Right cardiac atrium (tissue), 5 donors: ENCODE measurements around the gene RNF7. TPM values are rescaled to one million over a fixed set of nuclear protein-coding genes. Genes with fewer than 3 reads are reported as not detected.
"Not testable (repeated sequence)": the region's sequence is repeated elsewhere in the genome, so short reads cannot be mapped to it uniquely, and the experiment has no call there.

Experiments used
- ATAC-seq, 2 donors: fragments of 200-7000 bp; cut with Tn5 transposase; one replicate each; pipeline versions ENCODE4 v1.8.0 to v1.9.1; 2020; ENCODE audit warnings: moderate library complexity in 2 of 2, mild to moderate bottlenecking in 1 of 2
- DNase-seq, 3 donors: peaks; one replicate each; pipeline ENCODE4 v3.0.0-alpha.2; 2020
- H3K27ac ChIP-seq: one replicate; pipeline ENCODE4 v1.5.1; 2013; ENCODE audit warnings: mild to moderate bottlenecking, low read length, control low read depth, moderate library complexity
- H3K27me3 ChIP-seq: one replicate; pipeline ENCODE4 v1.6.1; 2013; ENCODE audit not compliant: control insufficient read depth, insufficient read depth
- H3K4me1 ChIP-seq: one replicate; pipeline ENCODE4 v1.6.1; 2013; ENCODE audit warnings: low read length; ENCODE audit not compliant: control insufficient read depth, insufficient read depth
- H3K4me3 ChIP-seq: one replicate; pipeline ENCODE4 v1.5.1; 2013; ENCODE audit warnings: low read length, control low read depth
- H3K9me3 ChIP-seq: one replicate; pipeline ENCODE4 v1.6.1; 2013; ENCODE audit warnings: low read length; ENCODE audit not compliant: control insufficient read depth
- WGBS: extraction: QIAGEN DNeasy Blood & Tissue Kit; methylation state at CpG from one replicate; pipeline ENCODE4 v1.1.7; 2013; 5-methylcytosine and 5-hydroxymethylcytosine counted together
- intact Hi-C, 4 donors: fragments of 100-400 bp; cut with DNase I; formaldehyde crosslinking; loops; one replicate each; pipeline versions ENCODE4 v1.11.0 to v1.14.0; 2022 to 2023
- polyA plus RNA-seq: library from polyadenylated mRNA; stranded (reverse); fragments of 200-250 nt; gene quantifications from one replicate; pipeline ENCODE4 v1.2.3, GENCODE V29; 2013
- total RNA-seq, 4 donors: library from RNA; stranded (reverse); fragmentation: NEBNext Ultra II Directional; extraction: Animal tissue kit (Norgen Biotek cat#: 25700); gene quantifications; one replicate each; pipeline ENCODE4 v1.2.1, GENCODE V29; 2021
- donor health status: healthy with polysubstance abuse.
- donor health status: DM: no; HTN: yes; CAD: no.
- donor health status: DM: no; HTN: no; CAD: no.
- donor health status: DM: no; HTN: yes; CAD: no; lungs with severe emphysema.
- donor health status: DM: yes; HTN: yes; CAD: no.

Gene RNF7
- total and polyA plus RNA-seq, 5 donors, result 66.2 to 128 (median 79.1) TPM

DNA sequence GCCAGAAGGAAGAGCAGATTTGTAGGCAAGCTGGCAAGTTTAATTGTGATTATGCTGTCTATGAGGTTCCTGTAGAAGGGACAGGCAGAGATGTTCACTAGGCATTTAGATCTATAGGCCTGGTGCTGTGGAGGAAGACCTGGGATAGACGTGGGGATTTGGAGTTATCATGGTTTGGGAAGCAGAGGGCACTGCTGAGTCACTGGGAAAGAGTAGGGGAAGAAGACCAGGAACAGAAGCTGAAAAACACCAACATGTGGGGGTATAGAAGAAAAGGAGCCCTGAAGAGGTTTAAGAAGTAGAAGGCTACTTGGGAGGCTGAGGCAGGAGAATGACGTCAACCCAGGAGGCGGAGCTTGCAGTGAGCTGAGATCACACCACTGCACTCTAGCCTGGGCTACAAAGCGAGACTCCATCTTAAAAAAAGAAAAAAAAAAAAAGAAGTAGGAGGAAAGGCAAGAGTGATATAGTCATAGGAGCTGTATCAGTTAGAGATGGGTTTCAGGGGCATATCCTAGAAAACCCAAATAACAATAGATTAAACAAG lies 44.4 kb downstream of the RNF7 start:
- no peak overlapping the region for H3K4me3 ChIP-seq
- H3K27me3 ChIP-seq, result no peaks in the 10 kb centered on the region
- DNase-seq, result no peak
- intact Hi-C loops, result no loop called here
- H3K4me1 ChIP-seq, result no peaks in the 10 kb centered on the region
- H3K27ac ChIP-seq, result no peak overlapping the region
- no peak for ATAC-seq
- H3K9me3 ChIP-seq, result no peaks in the 10 kb centered on the region
- WGBS, result 65% methylated on average over 4 of the region's 4 CpGs

DNA sequence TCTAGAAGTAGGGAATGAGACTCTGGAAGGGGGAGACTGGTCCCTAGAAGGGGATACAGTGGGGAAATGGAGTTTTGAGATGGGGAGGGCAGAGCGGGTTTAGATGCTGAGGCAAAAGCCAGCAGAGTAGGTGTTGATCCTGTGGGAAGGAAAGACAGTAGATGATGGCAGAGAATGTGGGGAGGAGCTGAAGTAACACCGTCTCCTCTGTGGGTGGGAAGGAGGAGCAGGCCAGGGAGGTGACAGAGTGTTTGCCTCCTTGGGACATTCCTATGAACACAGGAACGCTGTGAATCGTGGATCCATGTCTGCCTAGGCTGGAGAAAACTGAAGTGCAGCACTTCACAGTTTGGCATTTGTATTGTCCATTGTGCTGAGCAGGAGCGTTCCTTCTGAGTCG lies 45.5 kb downstream of the RNF7 start:
- Histone ChIP-seq H3K27me3 (no peaks in the 10 kb centered on the region), H3K4me3 (no peak overlapping the region), H3K27ac (no peak overlapping the region), H3K9me3 (no peaks in the 10 kb centered on the region), H3K4me1 (no peaks in the 10 kb centered on the region)
- DNase-seq (no peak), ATAC-seq (no peak)
- intact Hi-C loops, result no loop called here
- 76% methylated on average over 6 of the region's 6 CpGs for WGBS

DNA sequence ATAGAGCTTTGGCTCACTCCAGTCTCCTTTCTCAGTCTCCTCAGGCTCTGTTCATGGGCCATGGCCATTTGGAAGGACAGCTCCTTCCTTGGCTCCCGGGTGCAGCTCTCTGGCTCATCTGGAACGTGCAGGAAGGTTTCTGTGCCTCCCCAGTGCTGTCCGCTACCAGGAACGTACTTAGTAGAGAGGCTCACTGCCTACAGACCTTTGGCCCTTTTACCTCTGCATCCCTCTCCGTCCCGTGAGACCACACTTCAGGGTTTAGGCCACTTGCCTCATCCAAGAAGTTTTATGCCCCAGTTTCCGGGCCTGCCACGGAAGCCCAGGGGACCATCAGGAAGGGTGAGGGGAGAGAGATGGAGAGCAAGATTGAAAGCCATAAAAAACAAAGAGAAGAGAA lies 46.0 kb downstream of the RNF7 start:
- intact Hi-C loops, result no loop called here
- DNase-seq (no peak), ATAC-seq (no peak)
- WGBS, result 84% methylated on average over 8 of the region's 8 CpGs
- no peaks in the 10 kb centered on the region for H3K9me3 ChIP-seq
- no peaks in the 10 kb centered on the region for H3K4me1 ChIP-seq
- H3K27ac ChIP-seq, result no peak overlapping the region
- H3K4me3 ChIP-seq, result no peak overlapping the region
- no peaks in the 10 kb centered on the region for H3K27me3 ChIP-seq

DNA sequence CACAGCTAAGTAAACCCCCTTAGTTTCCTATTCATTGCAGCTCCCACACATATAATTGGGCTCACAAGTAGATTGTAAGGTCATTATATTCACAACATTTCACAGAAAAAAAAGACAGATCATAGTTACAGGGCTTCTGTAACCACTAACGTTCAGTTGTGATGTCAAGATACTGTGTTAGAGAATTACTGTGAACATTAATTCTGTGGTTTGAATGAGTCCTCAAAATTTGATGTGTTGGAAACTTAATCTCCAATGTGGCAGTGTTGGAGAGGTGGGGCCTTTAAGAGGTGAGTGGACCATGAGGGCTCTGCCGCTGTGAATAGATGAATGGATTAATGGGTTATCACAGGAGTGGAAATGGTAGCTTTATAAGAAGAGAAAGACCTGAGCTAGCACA lies 46.4 kb downstream of the RNF7 start:
- intact Hi-C loops, result no loop called here
- H3K4me1 ChIP-seq, result no peaks in the 10 kb centered on the region
- DNase-seq (no peak), ATAC-seq (no peak)
- WGBS, result 69% methylated on average over 2 of the region's 2 CpGs
- H3K9me3 ChIP-seq, result no peaks in the 10 kb centered on the region
- H3K4me3 ChIP-seq, result no peak overlapping the region
- H3K27ac ChIP-seq, result no peak overlapping the region
- no peaks in the 10 kb centered on the region for H3K27me3 ChIP-seq

DNA sequence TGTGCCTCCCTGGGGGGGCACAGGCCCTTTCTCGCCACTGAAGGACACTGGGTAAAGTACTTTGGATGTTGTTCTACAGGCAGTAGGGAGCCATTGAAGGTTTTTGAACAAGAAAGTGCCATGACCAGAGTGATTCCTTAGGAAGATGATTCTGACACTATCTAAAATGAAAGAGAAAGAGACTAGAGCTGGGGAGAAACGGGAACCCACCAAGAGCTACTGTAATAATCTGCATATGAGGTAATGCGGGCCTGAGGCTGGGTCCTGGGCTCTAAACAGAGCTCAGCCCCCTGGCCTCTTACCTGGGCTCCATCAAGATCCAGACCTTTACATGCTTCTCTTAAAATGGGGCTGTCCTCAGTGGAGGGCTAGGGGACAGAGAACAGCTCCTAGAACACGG lies 50.1 kb downstream of the RNF7 start:
- 88% methylated on average over 4 of the region's 4 CpGs for WGBS
- ATAC-seq (no peak), DNase-seq (no peak)
- intact Hi-C loops, result no loop called here
- no peaks in the 10 kb centered on the region for H3K9me3 ChIP-seq
- H3K4me3 ChIP-seq, result no peak overlapping the region
- H3K27me3 ChIP-seq, result no peaks in the 10 kb centered on the region
- H3K27ac ChIP-seq, result no peak overlapping the region
- H3K4me1 ChIP-seq, result no peaks in the 10 kb centered on the region

DNA sequence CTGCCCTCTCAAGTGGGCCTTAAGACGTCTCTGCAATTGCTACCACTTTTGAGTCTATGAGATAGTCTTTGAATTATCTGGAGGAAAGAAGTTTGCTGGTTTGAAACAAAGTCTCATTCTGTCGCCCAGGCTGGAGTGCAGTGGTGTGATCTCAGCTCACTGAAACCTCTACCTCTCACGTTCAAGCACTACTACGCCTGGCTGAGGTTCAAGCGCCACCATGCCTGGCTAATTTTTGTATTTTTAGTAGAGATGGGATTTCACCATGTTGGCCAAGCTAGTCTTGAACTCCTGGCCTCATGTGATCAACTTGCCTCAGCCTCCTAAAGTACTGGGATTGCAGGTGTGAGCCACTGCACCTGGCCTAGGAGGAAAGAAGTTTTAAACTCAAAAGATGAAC lies 50.7 kb downstream of the RNF7 start:
- ATAC-seq, intact Hi-C loops, H3K9me3 ChIP-seq, H3K4me1 ChIP-seq, H3K27me3 ChIP-seq, H3K4me3 ChIP-seq, H3K27ac ChIP-seq, DNase-seq: not testable (repeated sequence)
- WGBS, result 90% methylated on average over 5 of the region's 5 CpGs

DNA sequence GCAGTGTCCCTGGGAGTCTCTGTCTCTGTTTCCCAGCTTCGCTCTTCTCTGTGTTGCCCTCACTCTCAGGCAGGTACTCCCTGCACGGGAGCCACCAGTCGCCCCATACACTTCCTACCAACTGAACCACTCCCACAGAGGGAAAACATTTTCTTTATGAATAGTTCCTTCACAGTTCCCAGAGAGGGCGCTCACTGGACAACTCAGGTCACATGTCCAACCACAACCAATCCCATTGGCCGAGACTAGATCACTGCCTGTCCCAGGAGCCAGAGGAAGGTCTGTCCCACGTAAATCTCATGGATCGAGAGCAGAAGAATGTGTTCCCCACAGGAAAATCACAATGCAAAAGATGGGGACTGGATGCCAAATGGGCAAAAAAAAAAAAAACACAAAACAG lies 51.2 kb downstream of the RNF7 start:
- no peaks in the 10 kb centered on the region for H3K4me1 ChIP-seq
- no peak for DNase-seq
- intact Hi-C loops, result no loop called here
- no peak for ATAC-seq
- no peak overlapping the region for H3K27ac ChIP-seq
- H3K9me3 ChIP-seq, result no peaks in the 10 kb centered on the region
- no peak overlapping the region for H3K4me3 ChIP-seq
- WGBS, result 89% methylated on average over 7 of the region's 7 CpGs
- no peaks in the 10 kb centered on the region for H3K27me3 ChIP-seq

DNA sequence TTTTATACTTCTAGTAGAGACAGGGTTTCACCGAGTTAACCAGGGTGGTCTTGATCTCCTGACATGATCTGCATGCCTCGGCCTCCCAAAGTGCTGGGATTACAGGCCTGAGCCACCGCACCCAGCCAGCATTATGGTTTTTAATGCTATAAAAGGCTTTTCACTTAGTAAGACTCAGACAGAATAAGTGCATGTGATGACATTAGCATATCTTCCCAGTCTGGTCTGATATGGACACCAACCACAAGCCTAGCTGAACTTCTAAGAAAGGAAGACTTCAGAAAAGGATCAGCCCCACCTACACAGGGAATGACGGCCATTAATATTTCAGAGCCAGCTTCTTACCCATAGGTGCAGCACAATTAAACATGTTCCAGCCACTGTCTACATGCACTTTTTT lies 52.1 kb downstream of the RNF7 start:
- no peaks in the 10 kb centered on the region for H3K27me3 ChIP-seq
- no peak for ATAC-seq
- no peak overlapping the region for H3K27ac ChIP-seq
- no peaks in the 10 kb centered on the region for H3K9me3 ChIP-seq
- no peaks in the 10 kb centered on the region for H3K4me1 ChIP-seq
- no peak overlapping the region for H3K4me3 ChIP-seq
- intact Hi-C loops, result loop anchor here in 1 of 4 donors (10.0 kb wide), 1 partner anchor 85 kb away; the partner anchor contains the start of gene ATP1B3
- DNase-seq, result no peak
- WGBS, result 93% methylated on average over 4 of the region's 4 CpGs

DNA sequence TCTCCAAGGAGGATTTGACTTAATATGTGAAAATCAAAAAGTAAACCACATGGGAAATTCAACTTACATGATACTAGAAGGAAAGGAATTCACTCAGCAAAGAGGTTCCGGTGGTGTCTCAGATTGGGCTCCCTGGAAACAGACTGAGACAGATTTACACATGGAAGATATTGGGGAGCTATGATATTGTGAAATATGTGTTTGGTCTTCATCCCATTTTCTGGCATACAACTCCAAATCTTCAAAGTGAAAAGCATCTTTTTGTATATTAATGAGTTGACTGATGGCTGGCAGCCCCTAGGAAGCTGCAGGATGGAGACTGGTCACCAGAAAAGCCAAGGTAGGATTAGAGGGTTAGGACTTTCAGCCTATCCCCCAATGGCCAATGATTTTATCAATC lies 54.4 kb downstream of the RNF7 start:
- no peak for DNase-seq

DNA sequence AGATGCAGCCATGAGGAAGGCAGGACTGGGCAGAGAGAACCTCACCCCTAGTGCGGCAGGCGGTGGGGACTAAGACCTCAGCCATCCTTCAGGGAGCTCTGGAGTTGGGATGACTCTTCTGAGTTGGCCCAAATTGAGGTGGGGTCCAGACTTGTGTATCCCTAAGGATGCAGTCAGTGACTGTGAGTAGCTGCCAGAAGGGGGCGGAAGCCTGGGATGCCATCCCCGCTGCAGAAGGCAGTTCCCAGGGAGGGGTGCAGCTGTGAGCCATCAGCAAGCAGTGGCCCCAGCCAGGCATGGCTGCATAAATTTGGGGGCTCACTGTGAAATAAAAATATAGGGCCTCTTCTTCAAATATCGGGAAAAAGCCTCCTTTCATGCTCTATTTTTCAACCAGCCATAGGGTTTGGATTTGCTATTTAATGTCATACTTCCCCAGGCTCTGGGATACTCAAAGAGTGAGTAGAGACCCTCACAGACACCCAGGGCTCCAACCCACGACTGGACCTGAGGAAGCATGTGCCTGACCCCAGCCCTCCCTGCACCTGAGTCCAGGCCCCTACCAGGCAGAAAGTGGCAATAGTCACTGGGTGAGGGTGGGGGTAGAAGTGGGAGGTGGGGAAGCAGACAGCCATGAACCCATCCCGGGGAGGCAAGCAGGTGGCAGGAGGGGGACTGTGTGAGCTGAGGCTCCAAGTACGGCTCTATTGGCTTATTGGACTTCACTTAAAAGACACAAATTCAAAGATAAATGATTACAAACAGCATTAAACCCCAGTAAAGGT lies 55.6 kb downstream of the RNF7 start:
- Histone ChIP-seq H3K4me3 (no peak overlapping the region), H3K27ac (no peak overlapping the region), H3K27me3 (no peaks in the 10 kb centered on the region), H3K9me3 (no peaks in the 10 kb centered on the region), H3K4me1 (peaks cover 3% of the 10 kb centered on the region)
- DNase-seq (no peak), ATAC-seq (no peak)
- intact Hi-C loops, result loop anchor here in 1 of 4 donors (10.0 kb wide), 1 partner anchor 81 kb away; the partner anchor contains the start of gene ATP1B3
- WGBS, result 95% methylated on average over 8 of the region's 8 CpGs

More for the DNA sequence above, 54.4 kb downstream of the RNF7 start:
- H3K4me1 ChIP-seq, result no peaks in the 10 kb centered on the region
- WGBS, result 93% methylated on average over 1 of the region's 1 CpG
- H3K9me3 ChIP-seq, result no peaks in the 10 kb centered on the region
- H3K27me3 ChIP-seq, result no peaks in the 10 kb centered on the region
- ATAC-seq, result no peak
- H3K4me3 ChIP-seq, result no peak overlapping the region
- intact Hi-C loops, result loop anchor here in 1 of 4 donors (10.0 kb wide), 1 partner anchor 82 kb away; the partner anchor contains the start of gene ATP1B3
- no peak overlapping the region for H3K27ac ChIP-seq

DNA sequence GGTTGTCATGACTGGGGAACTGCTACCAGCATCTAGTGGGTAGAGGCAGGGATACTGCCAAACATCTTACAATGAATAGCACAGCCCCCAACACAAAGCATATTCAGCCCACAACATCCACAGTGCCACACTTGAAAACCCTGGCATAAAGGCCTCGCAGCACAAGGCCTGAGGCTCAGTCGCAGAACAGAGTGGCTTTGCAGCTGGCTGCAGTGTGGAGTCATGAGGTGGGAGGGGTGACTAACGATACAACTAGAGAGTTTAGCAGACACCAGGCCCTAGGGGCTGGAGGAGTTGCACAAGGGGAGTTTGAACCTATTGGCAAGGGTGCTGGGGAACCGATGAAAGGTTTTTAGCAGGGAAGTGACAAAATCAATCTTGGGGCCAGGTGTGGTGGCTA lies 57.2 kb downstream of the RNF7 start:
- no peak overlapping the region for H3K4me3 ChIP-seq
- WGBS, result 86% methylated on average over 4 of the region's 4 CpGs
- intact Hi-C loops, result loop anchor here in 1 of 4 donors (10.0 kb wide), 1 partner anchor 80 kb away; the partner anchor contains the start of gene ATP1B3
- no peak overlapping the region for H3K27ac ChIP-seq
- H3K27me3 ChIP-seq, result no peaks in the 10 kb centered on the region
- ATAC-seq, result no peak
- peaks cover 3% of the 10 kb centered on the region for H3K4me1 ChIP-seq
- H3K9me3 ChIP-seq, result no peaks in the 10 kb centered on the region
- no peak for DNase-seq
